ENCODE results near the gene ARL6IP5. TPM values are rescaled to one million over a fixed set of nuclear protein-coding genes. Genes with fewer than 3 reads are reported as not detected.

Gene ARL6IP5, protein sequence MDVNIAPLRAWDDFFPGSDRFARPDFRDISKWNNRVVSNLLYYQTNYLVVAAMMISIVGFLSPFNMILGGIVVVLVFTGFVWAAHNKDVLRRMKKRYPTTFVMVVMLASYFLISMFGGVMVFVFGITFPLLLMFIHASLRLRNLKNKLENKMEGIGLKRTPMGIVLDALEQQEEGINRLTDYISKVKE
- total RNA-seq = 100 to 1,000 TPM; 153 to 174 TPM
- long read RNA-seq, donor 1, transcript ARL6IP5-201 (3 exons, 2,101 nt) = major isoform, 146 of 163 reads
- long read RNA-seq, donor 1, partial matches to known transcripts = 7 of 163 reads
- long read RNA-seq, donor 1, other reads (novel, unspliced or antisense) = 10 of 163 reads
- long read RNA-seq, donor 2, transcript ARL6IP5-201 (3 exons, 2,101 nt) = major isoform, 505 of 532 reads
- long read RNA-seq, donor 2, partial matches to known transcripts = 6 of 532 reads
- long read RNA-seq, donor 2, other reads (novel, unspliced or antisense) = 20 of 532 reads

- intact Hi-C loops (cut with DNase I) = no loop called here
- peak; percentile 98 for DNase-seq (ENCODE audit: low spot score)
Measured at GRCh38 chr3:69084326-69085167, at the start of gene ARL6IP5. Gene ARL6IP5 (plus strand): TSS chr3:69084937. CDS start chr3:69085048, 111 bp downstream.

DNA sequence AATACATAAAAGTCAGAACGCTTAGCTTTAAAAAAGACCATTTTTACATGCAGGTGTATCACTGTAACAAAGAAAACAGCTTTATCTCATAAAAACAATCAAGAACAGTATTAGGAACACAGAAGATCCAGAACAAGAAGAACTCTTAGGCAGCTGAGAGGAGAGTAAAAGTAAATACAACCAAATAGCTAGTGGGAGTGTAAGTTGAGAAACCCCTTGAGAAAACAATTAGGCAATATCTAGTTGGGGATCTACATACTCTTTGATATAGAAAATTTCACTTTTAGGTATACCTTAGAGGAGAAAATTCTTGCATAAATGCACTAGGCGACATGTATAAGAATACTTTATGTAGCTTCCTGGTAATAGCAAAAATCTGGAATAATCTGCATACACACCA lies 40.1 kb upstream of the ARL6IP5 start:
- intact Hi-C loops (cut with DNase I) = no loop called here
- DNase-seq (ENCODE audit: low spot score) = no peak

- intact Hi-C loops (cut with DNase I) = loop anchor here in 1 of 2 donors (2.0 kb wide), 1 partner anchor 14 kb away; no protein-coding TSS in a partner anchor
- no peak for DNase-seq (ENCODE audit: low spot score)
Measured at GRCh38 chr3:69048990-69049389, 35.7 kb upstream of the ARL6IP5 start.

DNA sequence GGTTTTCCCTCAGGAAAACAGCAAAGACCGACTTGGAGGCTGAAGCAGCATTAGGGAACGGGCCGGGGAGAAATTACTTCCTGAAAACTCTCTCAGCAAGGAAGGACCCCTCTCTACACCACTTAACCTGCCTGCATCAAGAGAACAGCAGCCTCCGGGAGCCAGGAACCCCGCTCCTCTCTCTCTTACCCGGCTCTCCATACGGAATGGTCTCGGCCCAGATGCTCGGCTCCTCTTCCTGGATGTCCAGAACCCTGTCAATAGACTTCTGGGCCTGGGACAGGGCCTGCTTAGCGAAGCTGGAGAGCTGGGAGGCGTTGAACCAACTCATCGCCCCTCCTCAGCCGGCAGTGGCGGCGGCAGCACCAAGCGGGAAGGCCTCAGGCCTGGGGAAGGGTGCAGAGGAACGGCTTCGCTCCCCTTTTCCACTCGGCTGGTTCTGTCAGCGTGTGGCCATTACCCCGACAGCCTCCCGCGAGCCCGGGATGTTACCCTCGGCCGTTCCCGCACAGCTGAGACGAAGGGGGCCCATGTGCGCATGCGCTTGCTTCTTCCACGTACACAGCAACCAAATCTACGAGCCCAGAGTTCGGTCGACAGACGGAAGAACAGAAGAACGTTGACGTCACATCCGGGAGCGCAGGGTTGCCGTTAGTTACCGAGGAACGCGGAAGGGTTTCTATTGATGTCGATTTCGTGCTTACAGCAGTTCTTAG lies 32.8 kb upstream of the ARL6IP5 start, which contains the start of gene TMF1:
Gene TMF1, minus strand, starts transcription at position 578 of the 716 bp plus-strand sequence. Its CDS starts 247 bp downstream, at position 331.
- DNase-seq (ENCODE audit: low spot score) = peak; percentile 100
- intact Hi-C loops (cut with DNase I) = no loop called here

DNA sequence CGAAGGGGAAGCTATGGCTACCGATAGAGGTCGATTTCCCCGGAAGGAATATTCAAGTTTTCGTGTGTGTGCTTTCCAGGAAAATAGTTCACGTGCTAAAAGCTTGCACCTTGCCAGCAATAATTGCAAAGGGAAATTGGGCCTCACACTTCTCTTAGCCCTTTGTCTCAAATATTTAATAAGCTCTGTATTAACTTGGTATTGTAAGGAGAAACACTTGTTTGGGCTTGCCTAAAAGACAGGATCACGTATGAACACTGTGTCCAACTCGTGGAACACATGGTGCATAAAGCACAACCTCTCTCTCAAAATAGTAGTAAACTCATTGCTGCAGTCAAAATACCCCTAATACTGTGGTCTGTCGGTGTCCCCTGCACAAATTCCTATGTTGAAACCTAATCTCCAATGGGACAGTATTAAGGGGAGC lies 32.3 kb upstream of the ARL6IP5 start:
- intact Hi-C loops (cut with DNase I) = no loop called here
- DNase-seq (ENCODE audit: low spot score) = no peak

DNA sequence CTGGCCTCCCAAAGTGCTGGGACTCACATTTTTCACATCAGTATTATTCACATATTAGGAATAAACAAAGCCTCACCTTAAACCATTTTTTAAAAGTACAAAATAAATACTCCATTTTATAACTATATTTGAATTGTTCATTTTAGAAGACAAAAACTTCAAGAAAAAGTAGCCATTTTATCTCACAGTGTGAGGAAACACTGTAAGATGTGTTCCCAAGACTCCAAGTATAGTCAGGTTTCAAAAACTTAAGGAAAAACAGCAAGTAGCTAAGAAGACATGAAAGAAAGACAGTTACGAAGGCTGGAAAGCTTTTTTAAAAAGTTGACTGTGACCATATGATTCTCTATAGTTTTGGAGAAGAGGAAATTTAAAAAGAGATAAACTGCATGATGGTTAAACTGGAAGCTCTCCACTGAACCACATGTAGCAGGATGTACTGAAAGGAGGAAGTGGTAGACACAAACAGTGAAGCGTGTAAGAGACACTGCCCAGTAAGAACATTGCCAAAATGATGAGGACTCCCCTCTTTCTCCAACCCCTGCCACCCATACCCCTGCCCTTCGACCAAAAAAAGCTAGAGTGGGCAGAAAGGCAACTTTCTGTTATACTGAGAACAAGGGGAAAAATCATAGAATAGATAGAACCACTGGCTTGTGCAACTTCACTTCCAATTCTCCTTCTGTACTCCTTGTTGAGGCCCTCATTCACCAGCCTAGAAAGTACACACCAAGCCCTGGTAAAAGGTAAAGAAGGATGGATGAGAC lies 26.4 kb upstream of the ARL6IP5 start:
- DNase-seq (ENCODE audit: low spot score) = no peak
- intact Hi-C loops (cut with DNase I) = no loop called here

DNA sequence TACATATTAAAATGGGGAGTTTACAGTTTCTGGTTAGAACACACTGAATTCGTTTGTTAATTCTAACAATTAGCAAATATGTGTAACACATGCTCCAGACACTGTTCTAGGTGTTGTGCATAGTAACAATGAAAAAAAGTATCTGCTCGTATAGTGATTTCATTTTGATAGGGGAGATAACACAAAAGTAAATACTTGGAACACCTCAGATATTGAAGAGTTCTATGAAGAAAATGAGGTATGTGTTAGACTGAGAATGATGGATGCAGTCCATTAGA lies 25.9 kb upstream of the ARL6IP5 start:
- intact Hi-C loops (cut with DNase I) = no loop called here
- DNase-seq (ENCODE audit: low spot score) = no peak

- DNase-seq (ENCODE audit: low spot score) = no peak
- intact Hi-C loops (cut with DNase I) = no loop called here
Measured at GRCh38 chr3:69059688-69060087, 25.0 kb upstream of the ARL6IP5 start.

DNA sequence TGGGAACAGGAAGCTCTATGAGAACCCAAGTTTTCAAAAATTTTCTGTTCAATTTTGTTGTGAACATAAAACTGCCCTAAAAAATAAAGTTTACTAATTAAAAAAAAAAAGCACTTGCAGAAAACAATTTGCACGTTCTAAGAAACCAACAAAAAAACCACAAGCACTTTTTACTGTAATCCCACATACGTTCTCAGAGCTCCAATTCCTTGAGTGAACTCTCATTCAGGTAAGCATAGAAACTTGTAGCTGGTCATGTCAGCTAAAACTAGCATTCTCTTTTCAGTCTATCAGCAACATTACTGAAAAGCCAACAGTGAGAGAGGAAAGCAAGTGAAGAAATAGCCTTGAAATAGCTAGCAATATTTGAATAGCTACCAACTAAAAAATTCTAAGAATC lies 21.1 kb upstream of the ARL6IP5 start:
- DNase-seq (ENCODE audit: low spot score) = no peak
- intact Hi-C loops (cut with DNase I) = no loop called here

DNA sequence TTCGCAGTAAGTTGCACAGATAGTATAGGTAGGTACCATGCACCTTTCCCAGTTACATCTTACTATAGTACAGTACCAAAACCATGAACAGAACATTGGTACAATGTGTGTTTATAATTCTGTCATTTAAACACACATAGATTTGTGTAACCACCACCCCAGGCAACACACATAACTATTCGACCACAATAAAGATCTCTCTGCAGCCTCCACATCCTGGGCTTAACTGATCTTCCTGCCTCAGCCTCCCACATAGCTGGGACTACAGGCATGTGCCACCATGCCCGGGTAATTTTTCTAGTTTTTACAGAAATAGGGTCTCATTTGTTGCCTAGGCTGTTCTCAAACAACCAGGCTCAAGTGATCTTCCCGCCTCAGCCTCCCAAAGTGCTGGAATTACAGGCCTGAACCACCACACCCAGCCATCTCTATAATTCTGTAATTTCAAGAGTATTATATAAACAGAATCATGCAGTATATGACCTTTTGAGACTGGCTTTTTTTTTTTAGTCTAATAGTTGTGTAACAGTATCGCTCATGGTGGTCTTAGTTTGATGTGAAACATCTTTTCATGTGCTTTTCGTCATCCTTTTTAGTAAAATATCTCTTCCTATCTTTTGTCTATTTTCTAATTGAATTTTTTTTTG lies 19.3 kb upstream of the ARL6IP5 start:
- intact Hi-C loops (cut with DNase I) = no loop called here
- no peak for DNase-seq (ENCODE audit: low spot score)

DNA sequence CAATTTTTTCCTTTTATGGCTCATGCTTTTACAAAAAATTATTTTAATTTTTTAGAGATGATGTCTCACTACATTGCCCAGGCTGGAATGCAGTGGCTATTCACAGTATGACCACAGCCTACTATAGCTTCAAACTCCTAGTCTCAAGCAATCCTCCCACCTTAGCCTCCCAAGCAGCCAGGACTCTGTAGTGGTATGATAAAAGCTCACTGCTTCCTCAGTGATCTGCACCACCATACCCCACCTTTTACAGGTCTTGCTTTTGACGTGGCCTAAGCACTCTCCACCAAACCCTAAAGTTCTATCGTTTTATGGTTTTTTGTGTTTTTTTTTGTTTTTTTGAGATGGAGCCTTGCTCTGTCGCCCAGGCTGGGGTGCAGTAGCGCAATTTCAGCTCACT lies 18.6 kb upstream of the ARL6IP5 start:
- no peak for DNase-seq (ENCODE audit: low spot score)
- intact Hi-C loops (cut with DNase I) = no loop called here

- DNase-seq (ENCODE audit: low spot score) = no peak
- intact Hi-C loops (cut with DNase I) = no loop called here
Measured at GRCh38 chr3:69072928-69073327, 11.8 kb upstream of the ARL6IP5 start.

GRCh38 chr3:69079269-69080159 lies 5.2 kb upstream of the ARL6IP5 start:
- intact Hi-C loops (cut with DNase I) = no loop called here
- peak; percentile 80 for DNase-seq (ENCODE audit: low spot score)

DNA sequence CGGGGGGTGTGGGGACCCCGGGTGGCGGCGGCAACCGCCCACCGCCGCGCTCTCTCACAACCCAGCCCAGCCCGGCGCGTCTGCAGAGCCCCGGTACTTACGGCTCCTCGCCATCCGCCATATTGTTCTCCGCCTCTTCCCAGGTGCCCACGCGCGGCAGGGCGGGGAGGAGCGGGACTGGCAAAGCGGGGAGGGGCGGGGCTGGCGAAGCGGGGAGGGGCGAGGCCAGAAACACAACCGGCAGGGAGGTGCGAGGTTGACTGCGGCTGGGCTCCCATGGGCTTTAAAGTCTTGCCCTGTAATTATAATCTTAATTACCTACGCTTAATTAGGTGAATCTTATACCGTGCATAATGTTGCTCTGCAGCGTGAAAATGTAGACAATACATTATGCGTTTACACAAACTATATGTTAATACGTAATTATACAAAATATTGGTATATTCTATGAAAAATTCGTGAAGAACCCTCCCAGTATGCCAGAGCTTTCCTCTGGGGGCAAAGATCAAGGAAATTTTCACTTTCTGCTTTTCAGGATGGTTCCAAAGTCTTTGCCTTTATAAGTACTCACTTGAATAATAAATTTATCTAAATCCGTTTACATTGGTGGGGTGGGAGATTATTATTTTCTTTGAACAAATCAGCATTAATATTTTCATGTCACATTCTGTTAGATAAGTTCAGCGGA lies 4.4 kb upstream of the ARL6IP5 start, which contains the start of gene UBA3:
Gene UBA3, minus strand, starts transcription at position 133 of the 688 bp plus-strand sequence. Its CDS starts 12 bp downstream, at position 121.
- intact Hi-C loops (cut with DNase I) = no loop called here
- DNase-seq (ENCODE audit: low spot score) = peak; percentile 96

DNA sequence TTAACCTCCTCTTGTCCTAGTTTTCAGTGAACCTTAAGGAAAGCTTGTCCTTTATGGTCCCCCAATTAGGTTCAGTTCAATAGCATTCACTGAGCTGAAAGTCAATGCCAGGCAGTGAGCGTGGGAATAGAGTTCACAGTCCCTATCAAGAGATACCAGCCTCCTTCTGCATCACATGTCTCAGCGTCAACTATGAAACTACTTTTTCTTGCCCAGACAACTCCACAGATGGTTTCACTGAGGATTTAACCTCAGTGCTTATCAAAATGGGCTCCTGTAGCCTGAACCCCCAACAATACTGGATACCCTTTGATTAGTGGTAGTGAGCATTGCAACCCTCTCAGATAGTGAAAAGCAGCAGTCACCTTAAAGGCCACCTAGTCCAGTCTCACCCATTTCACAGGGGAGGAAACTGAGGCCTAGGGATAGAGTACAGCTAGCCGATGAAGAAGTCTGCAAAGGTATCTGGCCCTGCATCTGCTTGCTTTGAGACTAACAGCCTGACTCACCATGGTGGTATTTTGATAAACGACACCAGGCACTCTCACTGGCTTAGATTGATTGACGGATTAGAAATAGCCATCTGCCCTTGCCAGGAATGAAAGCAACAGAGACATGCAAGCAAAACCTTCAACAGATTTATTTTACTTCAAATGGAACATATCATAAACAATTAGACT lies 3.0 kb upstream of the ARL6IP5 start:
- no peak for DNase-seq (ENCODE audit: low spot score)
- intact Hi-C loops (cut with DNase I) = no loop called here

- intact Hi-C loops (cut with DNase I) = no loop called here
- no peak for DNase-seq (ENCODE audit: low spot score)
Measured at GRCh38 chr3:69082361-69082760, 2.4 kb upstream of the ARL6IP5 start.

All from posterior vena cava (tissue), 2 donors.